Measurements from ENCODE around the gene LSAMP.

- TF ChIP-seq TRIM28 (IDR thresholded peaks at IDR 0.05; ENCODE audit: borderline replicate concordance, low read length) = no peak
- no peak for TF ChIP-seq ZNF132 (tag by site-specific recombination; IDR thresholded peaks at IDR 0.05; ENCODE audit: borderline replicate concordance)
- TF ChIP-seq TCF7L2 (IDR thresholded peaks at IDR 0.05; ENCODE audit: borderline replicate concordance, low read depth, low read length) = no peak
- TF ChIP-seq CTCF (tag by site-specific recombination; IDR thresholded peaks at IDR 0.05) = no peak
- TF ChIP-seq RBAK (tag by site-specific recombination; IDR thresholded peaks at IDR 0.05) = no peak
- no peak for TF ChIP-seq SP7 (tag by site-specific recombination; IDR thresholded peaks at IDR 0.05)
- TF ChIP-seq ZNF416 (tag by site-specific recombination; IDR thresholded peaks at IDR 0.05) = no peak
- no peak for TF ChIP-seq MYNN (tag by site-specific recombination; IDR thresholded peaks at IDR 0.05; ENCODE audit: borderline replicate concordance)
- no peak for TF ChIP-seq ZNF146 (tag by site-specific recombination; IDR thresholded peaks at IDR 0.05)
Observed at GRCh38 chr3:116354382-116354781, 90.9 kb downstream of the LSAMP start.
